Measurements from ENCODE around the gene CNTNAP5.

Gene CNTNAP5

GRCh38 chr2:124333784-124334183, 308.7 kb downstream of the CNTNAP5 start:
- TF ChIP-seq CTCF (IDR thresholded peaks at IDR 0.05; ENCODE audit: low read depth, low read length) = no peak
- Histone ChIP-seq H3K27me3 (ENCODE audit: insufficient read depth, low read depth, severe bottlenecking) (no peaks in the 10 kb centered on the region), H3K4me3 (ENCODE audit: low read depth, low read length) (no peak overlapping the region), H3K36me3 (no peaks in the 10 kb centered on the region), H3K9me3 (ENCODE audit: severe bottlenecking) (no peaks in the 10 kb centered on the region), H3K27ac (no peak overlapping the region)
- no peak for DNase-seq

DNA sequence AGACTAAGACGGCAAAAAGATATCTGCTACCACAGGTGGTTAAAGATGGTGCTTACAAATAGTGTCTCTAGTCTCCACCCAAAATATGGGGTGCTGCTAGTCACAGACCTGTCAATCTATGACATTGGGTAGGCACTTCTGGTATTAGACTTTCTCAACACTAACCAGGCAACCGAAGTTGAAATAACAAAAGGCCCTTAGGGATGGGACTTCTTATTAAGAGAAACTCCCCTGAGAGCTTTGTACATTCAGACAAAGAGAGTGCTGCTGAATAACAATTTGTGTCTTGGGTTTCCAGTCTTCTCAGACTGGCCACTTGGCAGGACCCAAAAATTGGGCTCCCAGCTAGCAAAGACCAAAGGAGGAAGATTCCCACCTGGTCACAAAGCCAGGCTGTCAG, 310.0 kb downstream of the CNTNAP5 start:
- no peak for TF ChIP-seq CTCF (IDR thresholded peaks at IDR 0.05; ENCODE audit: low read depth, low read length)
- H3K9me3 ChIP-seq (ENCODE audit: severe bottlenecking) = no peaks in the 10 kb centered on the region
- DNase-seq = no peak
- H3K36me3 ChIP-seq = no peaks in the 10 kb centered on the region
- H3K27ac ChIP-seq = no peak overlapping the region
- H3K27me3 ChIP-seq (ENCODE audit: insufficient read depth, low read depth, severe bottlenecking) = no peaks in the 10 kb centered on the region
- no peak overlapping the region for H3K4me3 ChIP-seq (ENCODE audit: low read depth, low read length)

GRCh38 chr2:124339709-124340108, 314.6 kb downstream of the CNTNAP5 start:
- Histone ChIP-seq H3K27ac (no peak overlapping the region), H3K9me3 (ENCODE audit: severe bottlenecking) (no peaks in the 10 kb centered on the region), H3K36me3 (no peaks in the 10 kb centered on the region), H3K4me3 (ENCODE audit: low read depth, low read length) (no peak overlapping the region), H3K27me3 (ENCODE audit: insufficient read depth, low read depth, severe bottlenecking) (no peaks in the 10 kb centered on the region)
- no peak for DNase-seq
- no peak for TF ChIP-seq CTCF (IDR thresholded peaks at IDR 0.05; ENCODE audit: low read depth, low read length)

DNA sequence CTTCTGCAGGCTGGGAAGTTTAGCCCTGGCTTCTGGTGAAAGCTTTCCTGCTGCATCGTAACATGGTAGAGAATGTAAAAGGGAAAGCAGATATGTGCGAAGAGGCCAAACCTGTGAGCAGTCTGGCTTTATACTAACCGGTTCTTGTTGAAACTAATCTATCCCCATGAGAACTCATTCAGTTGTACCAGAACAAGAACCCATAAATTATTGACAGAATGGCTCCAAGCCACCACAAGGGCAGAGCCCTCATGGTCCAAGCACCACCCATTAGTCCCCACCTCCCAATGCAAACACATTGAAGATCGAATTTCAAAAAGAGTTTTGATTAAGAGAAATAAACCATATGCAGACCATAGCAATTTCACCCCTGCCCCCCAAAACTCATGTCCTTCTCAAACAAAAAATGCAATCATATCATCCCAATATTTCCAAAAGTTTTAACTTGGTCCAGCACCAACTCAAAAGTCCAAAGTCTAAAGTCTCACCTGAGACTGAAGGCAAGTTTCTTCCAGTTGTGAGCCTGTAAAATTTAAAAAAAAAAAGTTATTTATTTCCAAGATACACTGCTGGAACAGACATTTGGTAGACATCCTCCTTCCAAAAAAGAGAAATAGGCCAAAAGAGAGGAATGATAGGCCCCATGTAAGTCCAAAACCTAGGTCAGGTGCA, 318.9 kb downstream of the CNTNAP5 start:
- H3K27ac ChIP-seq = no peak overlapping the region
- no peaks in the 10 kb centered on the region for H3K27me3 ChIP-seq (ENCODE audit: insufficient read depth, low read depth, severe bottlenecking)
- no peak for DNase-seq
- TF ChIP-seq CTCF (IDR thresholded peaks at IDR 0.05; ENCODE audit: low read depth, low read length) = no peak
- H3K9me3 ChIP-seq (ENCODE audit: severe bottlenecking) = no peaks in the 10 kb centered on the region
- no peak overlapping the region for H3K4me3 ChIP-seq (ENCODE audit: low read depth, low read length)
- H3K36me3 ChIP-seq = no peaks in the 10 kb centered on the region

DNA sequence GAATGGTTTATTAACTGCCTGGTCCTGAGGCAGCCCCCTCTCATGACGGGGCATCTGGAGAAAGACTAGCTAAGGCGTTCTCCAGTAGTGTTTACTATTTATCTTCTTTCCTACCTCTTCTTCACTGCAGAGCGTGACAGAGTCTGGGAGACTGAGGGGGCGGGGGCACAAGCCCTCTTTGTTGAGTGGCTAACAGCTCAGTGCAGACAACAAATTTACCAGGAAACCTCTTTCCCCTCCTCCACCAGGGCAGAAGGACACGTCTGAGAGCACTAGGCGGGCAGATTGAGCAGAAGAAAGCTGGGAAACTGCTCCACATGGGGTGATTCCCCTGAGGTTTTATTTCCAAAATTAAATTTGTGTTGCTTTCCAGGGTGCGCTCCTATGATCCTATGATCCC, 322.1 kb downstream of the CNTNAP5 start:
- no peaks in the 10 kb centered on the region for H3K36me3 ChIP-seq
- DNase-seq = no peak
- no peaks in the 10 kb centered on the region for H3K9me3 ChIP-seq (ENCODE audit: severe bottlenecking)
- H3K27ac ChIP-seq = no peak overlapping the region
- H3K27me3 ChIP-seq (ENCODE audit: insufficient read depth, low read depth, severe bottlenecking) = no peaks in the 10 kb centered on the region
- no peak for TF ChIP-seq CTCF (IDR thresholded peaks at IDR 0.05; ENCODE audit: low read depth, low read length)
- no peak overlapping the region for H3K4me3 ChIP-seq (ENCODE audit: low read depth, low read length)

GRCh38 chr2:124353656-124354055, 328.6 kb downstream of the CNTNAP5 start:
- no peaks in the 10 kb centered on the region for H3K9me3 ChIP-seq (ENCODE audit: severe bottlenecking)
- TF ChIP-seq CTCF (IDR thresholded peaks at IDR 0.05; ENCODE audit: low read depth, low read length) = no peak
- no peaks in the 10 kb centered on the region for H3K36me3 ChIP-seq
- no peak overlapping the region for H3K4me3 ChIP-seq (ENCODE audit: low read depth, low read length)
- H3K27ac ChIP-seq = no peak overlapping the region
- H3K27me3 ChIP-seq (ENCODE audit: insufficient read depth, low read depth, severe bottlenecking) = no peaks in the 10 kb centered on the region
- no peak for DNase-seq
